SHP77 (cell line): ENCODE measurements around the gene C1QTNF6.

ENCODE experiments used
- DNase-seq, 2 experiments: peaks; one replicate each; lab custom pipeline; 2025; lab: John Stamatoyannopoulos, UW

C1QTNF6 gene

GRCh38 chr22:37141971-37142370 is 46.1 kb downstream of the C1QTNF6 start:
- no peak for DNase-seq

- DNase-seq = no peak
Observed at GRCh38 chr22:37141476-37141875, 46.6 kb downstream of the C1QTNF6 start.

- DNase-seq = no peak
Observed at GRCh38 chr22:37140686-37141323, 47.2 kb downstream of the C1QTNF6 start.

- no peak for DNase-seq
Observed at GRCh38 chr22:37139762-37140161, 48.3 kb downstream of the C1QTNF6 start.

GRCh38 chr22:37138849-37139561 is 49.0 kb downstream of the C1QTNF6 start:
- no peak for DNase-seq

GRCh38 chr22:37137903-37138665 is 50.0 kb downstream of the C1QTNF6 start:
- DNase-seq = no peak

- no peak for DNase-seq
Observed at GRCh38 chr22:37137131-37137530, 50.9 kb downstream of the C1QTNF6 start.

GRCh38 chr22:37135023-37135422 is 53.0 kb downstream of the C1QTNF6 start:
- no peak for DNase-seq

- no peak for DNase-seq
Observed at GRCh38 chr22:37133304-37134018, 54.6 kb downstream of the C1QTNF6 start.

GRCh38 chr22:37132773-37133172 is 55.3 kb downstream of the C1QTNF6 start:
- no peak for DNase-seq
